Measurements from ENCODE around the gene ARF1. TPM values are rescaled to one million over a fixed set of nuclear protein-coding genes. Genes with fewer than 3 reads are reported as not detected.

Gene ARF1
- total and polyA plus RNA-seq, 10 of the 15 experiments (the other 5 are each of a cell fraction or from before 2014, with no cell fraction given): 48.4 to 508 (median 283) TPM

- TF ChIP-seq KDM1A (IDR thresholded peaks at IDR 0.05; ENCODE audit: borderline replicate concordance) (no peak), TBL1XR1 (IDR thresholded peaks at IDR 0.05; ENCODE audit: low read depth, low read length) (no peak), MEF2B (IDR thresholded peaks at IDR 0.05; ENCODE audit: partially characterized antibody, poor library complexity, severe bottlenecking) (no peak), JUNB (IDR thresholded peaks at IDR 0.05) (no peak)
These were observed 63.2 kb downstream of the ARF1 start (continued) for GRCh38 chr1:228145463-228146416.

GRCh38 chr1:228146417-228147150 is 64.1 kb downstream of the ARF1 start:
- no peak for ATAC-seq
- ChIA-PET RAD21 (ENCODE audit: unreplicated experiment) (no interaction called here), CTCF (no interaction called here), POLR2A (no interaction called here), SMC1A (ENCODE audit: uncharacterized antibody, unreplicated experiment) (no interaction called here)
- H3K79me2 ChIP-seq (ENCODE audit: control insufficient read depth, insufficient read depth, low read length): peaks cover 41% of the 10 kb centered on the region
- WGBS (ENCODE audit: insufficient coverage, insufficient replicate concordance, low lambda C conversion rate, missing lambda C conversion rate): 83% methylated on average over 18 of the region's 18 CpGs
- intact Hi-C loops (cut with micrococcal nuclease; ENCODE audit: unreplicated experiment): no loop called here
- no peak overlapping the region for H3K27ac ChIP-seq (ENCODE audit: control insufficient read depth, insufficient read depth)
- no peaks in the 10 kb centered on the region for H3K27me3 ChIP-seq (replicated peaks in 1 of 2; ENCODE audit: control insufficient read depth in 2 of 2, insufficient read depth in 2 of 2, low read length in 1 of 2)
- H3K4me2 ChIP-seq (ENCODE audit: control insufficient read depth, insufficient read depth): no peak overlapping the region
- peaks cover 6% of the 10 kb centered on the region; the same call in 1 of the 2 replicates for H4K20me1 ChIP-seq (ENCODE audit: control insufficient read depth, insufficient read depth)
- in situ Hi-C loops (cut with MboI): no loop called here
- H3K9ac ChIP-seq (ENCODE audit: control insufficient read depth, insufficient read depth, low read length): no peak overlapping the region
- no TSS peak for BruUV-seq (replicated peaks)
- H2AFZ ChIP-seq (ENCODE audit: control insufficient read depth, low read depth, low read length): no peak overlapping the region
- no peaks in the 10 kb centered on the region for H3K9me3 ChIP-seq (replicated peaks; ENCODE audit: control insufficient read depth, insufficient read depth, low read length)
- DNase-seq (ENCODE audit: low read depth, low spot score): no peak
- peaks cover 8 to 17% of the 10 kb centered on the region in 2 experiments; a peak in 3 of 4 replicates for H3K36me3 ChIP-seq (ENCODE audit: control insufficient read depth in 2 of 2, insufficient read depth in 2 of 2, low read length in 1 of 2)
- no peak for FAIRE-seq
- peaks cover 9% of the 10 kb centered on the region for H3K4me1 ChIP-seq (ENCODE audit: control insufficient read depth, insufficient read depth, low read length)
- H3K4me3 ChIP-seq: no peak overlapping the region
- no peak for TF ChIP-seq ZBTB33 (IDR thresholded peaks at IDR 0.05)
- TF ChIP-seq ZNF384 (IDR thresholded peaks at IDR 0.05; ENCODE audit: borderline replicate concordance, low read depth, low read length): no peak
- TF ChIP-seq ETV6 (conservative IDR thresholded peaks at IDR 0.05 in 1 of 2, IDR thresholded peaks at IDR 0.05 in 1 of 2; ENCODE audit: borderline replicate concordance in 1 of 2, low read depth in 1 of 2): no peak
- no peak for TF ChIP-seq NR2C1 (IDR thresholded peaks at IDR 0.05)
- no peak for TF ChIP-seq CREB1 (IDR thresholded peaks at IDR 0.05; ENCODE audit: low read depth)
- no peak for TF ChIP-seq PML (IDR thresholded peaks at IDR 0.05; ENCODE audit: low read length)
- TF ChIP-seq IKZF2 (IDR thresholded peaks at IDR 0.05): no peak
- no peak for TF ChIP-seq SMARCA5 (IDR thresholded peaks at IDR 0.05)
- TF ChIP-seq POLR2AphosphoS5 (IDR thresholded peaks at IDR 0.05; ENCODE audit: low read length): no peak
- TF ChIP-seq TCF7 (IDR thresholded peaks at IDR 0.05; ENCODE audit: borderline replicate concordance): no peak
- TF ChIP-seq E2F4 (IDR thresholded peaks at IDR 0.05; ENCODE audit: low read depth, low read length): no peak
- no peak for TF ChIP-seq RUNX3 (IDR thresholded peaks at IDR 0.05; ENCODE audit: low read length)
- no peak for TF ChIP-seq ATF2 (IDR thresholded peaks at IDR 0.05; ENCODE audit: low read length)

Measured in GM12878 (cell line).